IMR-90 (cell line): ENCODE measurements around the gene ZDHHC8.

Source experiments
- BHLHE40 ChIP-seq: fragments of 150-350 bp; IDR thresholded peaks from 2 replicates; pipeline ENCODE4 v1.6.1; 2016; ENCODE audit warnings: mild to moderate bottlenecking, low read depth, low read length
- CEBPB ChIP-seq: IDR thresholded peaks from 2 replicates; pipeline ENCODE4 v1.6.1; 2012; ENCODE audit warnings: low read depth, low read length, improper control_type of control experiment
- CTCF ChIP-seq: conservative IDR thresholded peaks from 2 replicates; pipeline ENCODE4 v1.5.1; 2012; ENCODE audit warnings: mild to moderate bottlenecking, low read depth, low read length, improper control_type of control experiment
- ELK1 ChIP-seq: fragments of 150-350 bp; IDR thresholded peaks from 2 replicates; pipeline ENCODE4 v1.6.1; 2016; ENCODE audit warnings: low read depth, mild to moderate bottlenecking, low read length, moderate library complexity, borderline replicate concordance
- FOS ChIP-seq: fragments of 150-350 bp; IDR thresholded peaks from 2 replicates; pipeline ENCODE4 v1.6.1; 2016; ENCODE audit warnings: low read depth, low read length
- MAFK ChIP-seq: IDR thresholded peaks from 2 replicates; pipeline ENCODE4 v1.6.1; 2012; ENCODE audit warnings: low read depth, low read length, improper control_type of control experiment
- MXI1 ChIP-seq: IDR thresholded peaks from 2 replicates; pipeline ENCODE4 v1.6.1; 2012; ENCODE audit warnings: low read depth, mild to moderate bottlenecking, low read length, moderate library complexity, borderline replicate concordance
- NFE2L2 ChIP-seq: fragments of 150-350 bp; IDR thresholded peaks from 2 replicates; pipeline ENCODE4 v1.6.1; 2016; ENCODE audit warnings: low read depth, mild to moderate bottlenecking, low read length
- POLR2A ChIP-seq: IDR thresholded peaks from 2 replicates; pipeline ENCODE4 v1.6.1; 2012; ENCODE audit warnings: mild to moderate bottlenecking, low read depth, low read length
- RAD21 ChIP-seq: IDR thresholded peaks from 2 replicates; pipeline ENCODE4 v1.6.1; 2012; ENCODE audit warnings: low read length, improper control_type of control experiment
- RCOR1 ChIP-seq: IDR thresholded peaks from 2 replicates; pipeline ENCODE4 v1.6.1; 2012; ENCODE audit warnings: mild to moderate bottlenecking, low read length, improper control_type of control experiment; ENCODE audit not compliant: insufficient replicate concordance
- TF ChIP-seq, protein P1 (sequence below): fragments of 150-350 bp; IDR thresholded peaks from 2 replicates; pipeline ENCODE4 v1.6.1; 2017; ENCODE audit warnings: mild to moderate bottlenecking, antibody characterized with exemption, low read length, low read depth

GRCh38 chr22:20146777-20147176 lies 15.2 kb downstream of the ZDHHC8 start:
- TF ChIP-seq CTCF (no peak), RAD21 (no peak), POLR2A (no peak), MXI1 (no peak), RCOR1 (no peak), CEBPB (no peak), BHLHE40 (no peak), NFE2L2 (no peak), ELK1 (no peak), FOS (no peak), MAFK (no peak)
- TF ChIP-seq, protein P1, sequence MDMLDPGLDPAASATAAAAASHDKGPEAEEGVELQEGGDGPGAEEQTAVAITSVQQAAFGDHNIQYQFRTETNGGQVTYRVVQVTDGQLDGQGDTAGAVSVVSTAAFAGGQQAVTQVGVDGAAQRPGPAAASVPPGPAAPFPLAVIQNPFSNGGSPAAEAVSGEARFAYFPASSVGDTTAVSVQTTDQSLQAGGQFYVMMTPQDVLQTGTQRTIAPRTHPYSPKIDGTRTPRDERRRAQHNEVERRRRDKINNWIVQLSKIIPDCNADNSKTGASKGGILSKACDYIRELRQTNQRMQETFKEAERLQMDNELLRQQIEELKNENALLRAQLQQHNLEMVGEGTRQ: no peak
